Upper lobe of right lung (tissue), 1 donor: Measurements from ENCODE around the gene ZNF385D. TPM values are rescaled to one million over a fixed set of nuclear protein-coding genes. Genes with fewer than 3 reads are reported as not detected.

Experiments used
- ATAC-seq: fragments of 200-7000 bp; cut with Tn5 transposase; one replicate; pipeline ENCODE4 v1.9.1; 2020; ENCODE audit warnings: mild to moderate bottlenecking, moderate library complexity
- DNase-seq: peaks from one replicate; pipeline ENCODE4 v3.0.0-alpha.2; 2020
- H3K27ac ChIP-seq: fragments of 200-600 bp; one replicate; pipeline ENCODE4 v1.8.0; 2022
- H3K27me3 ChIP-seq: fragments of 200-600 bp; one replicate; pipeline ENCODE4 v1.8.0; 2022; ENCODE audit warnings: mild to moderate bottlenecking
- H3K36me3 ChIP-seq: fragments of 200-600 bp; one replicate; pipeline ENCODE4 v1.8.0; 2022
- H3K4me1 ChIP-seq: fragments of 200-600 bp; one replicate; pipeline ENCODE4 v1.8.0; 2022
- H3K4me3 ChIP-seq: fragments of 200-600 bp; one replicate; pipeline ENCODE4 v1.8.0; 2022; ENCODE audit warnings: mild to moderate bottlenecking
- H3K9me3 ChIP-seq: fragments of 200-600 bp; one replicate; pipeline ENCODE4 v1.8.0; 2022
- intact Hi-C: fragments of 100-400 bp; cut with DNase I; formaldehyde crosslinking; loops from one replicate; pipeline ENCODE4 v1.11.0; 2022
- total RNA-seq: library from RNA; stranded (reverse); fragmentation: NEBNext Ultra II Directional; extraction: Animal tissue kit (Norgen Biotek cat#: 25700); gene quantifications from one replicate; pipeline ENCODE4 v1.2.1, GENCODE V29; 2021
- TF ChIP-seq, protein P1 (sequence below): fragments of 200-600 bp; IDR thresholded peaks from one replicate; pipeline ENCODE4 v1.8.0; 2022; ENCODE audit warnings: antibody characterized with exemption
- donor health status: DM: no; HTN: yes; CAD: no; lungs with severe emphysema.

Gene ZNF385D
- total RNA-seq, 1 donor from 2014 or later: 9.4 TPM

DNA sequence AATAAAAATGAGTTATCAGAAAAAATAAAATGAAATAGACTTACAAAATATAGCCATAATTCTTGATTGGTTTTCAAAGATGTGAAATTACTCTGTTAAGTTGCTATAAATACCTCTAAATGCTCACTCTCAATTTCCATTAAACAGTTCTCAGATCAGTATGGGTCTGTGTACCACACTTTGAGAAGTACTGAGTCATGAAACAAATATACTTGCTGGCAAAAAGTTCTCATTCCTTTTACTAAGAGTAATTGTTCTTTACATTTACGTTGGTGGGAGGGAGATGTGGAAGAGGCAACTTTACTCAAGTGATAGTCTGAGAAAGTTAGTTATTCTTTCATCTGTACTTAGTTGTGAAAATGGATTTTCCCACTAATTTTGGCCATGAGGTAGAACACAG, 96.3 kb downstream of the ZNF385D start:
- TF ChIP-seq, protein P1, sequence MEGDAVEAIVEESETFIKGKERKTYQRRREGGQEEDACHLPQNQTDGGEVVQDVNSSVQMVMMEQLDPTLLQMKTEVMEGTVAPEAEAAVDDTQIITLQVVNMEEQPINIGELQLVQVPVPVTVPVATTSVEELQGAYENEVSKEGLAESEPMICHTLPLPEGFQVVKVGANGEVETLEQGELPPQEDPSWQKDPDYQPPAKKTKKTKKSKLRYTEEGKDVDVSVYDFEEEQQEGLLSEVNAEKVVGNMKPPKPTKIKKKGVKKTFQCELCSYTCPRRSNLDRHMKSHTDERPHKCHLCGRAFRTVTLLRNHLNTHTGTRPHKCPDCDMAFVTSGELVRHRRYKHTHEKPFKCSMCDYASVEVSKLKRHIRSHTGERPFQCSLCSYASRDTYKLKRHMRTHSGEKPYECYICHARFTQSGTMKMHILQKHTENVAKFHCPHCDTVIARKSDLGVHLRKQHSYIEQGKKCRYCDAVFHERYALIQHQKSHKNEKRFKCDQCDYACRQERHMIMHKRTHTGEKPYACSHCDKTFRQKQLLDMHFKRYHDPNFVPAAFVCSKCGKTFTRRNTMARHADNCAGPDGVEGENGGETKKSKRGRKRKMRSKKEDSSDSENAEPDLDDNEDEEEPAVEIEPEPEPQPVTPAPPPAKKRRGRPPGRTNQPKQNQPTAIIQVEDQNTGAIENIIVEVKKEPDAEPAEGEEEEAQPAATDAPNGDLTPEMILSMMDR: no peak
- Histone ChIP-seq H3K9me3 (no peaks in the 10 kb centered on the region), H3K27ac (no peak overlapping the region), H3K36me3 (no peaks in the 10 kb centered on the region), H3K4me1 (no peaks in the 10 kb centered on the region), H3K27me3 (no peaks in the 10 kb centered on the region), H3K4me3 (no peak overlapping the region)
- intact Hi-C loops: no loop called here
- DNase-seq (no peak), ATAC-seq (no peak)

DNA sequence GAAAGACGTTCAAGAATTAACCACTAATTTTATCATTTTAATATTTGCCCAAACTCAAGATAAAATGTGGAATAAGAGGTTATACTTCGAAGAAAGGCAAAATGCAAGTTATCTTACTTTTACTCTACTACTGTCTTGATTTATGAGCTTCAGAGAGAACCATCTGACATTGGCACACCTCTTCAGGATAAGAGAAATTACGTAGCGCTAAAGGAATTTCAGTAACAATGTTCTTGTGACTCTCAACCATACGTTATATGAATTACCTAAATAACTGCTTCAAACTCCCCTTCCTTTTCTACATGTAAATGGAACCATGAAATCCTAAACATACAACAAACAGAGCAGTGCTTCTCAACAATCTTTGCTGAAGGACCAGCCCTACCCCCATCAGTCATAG, 96.8 kb downstream of the ZNF385D start:
- TF ChIP-seq, protein P1: no peak
- Histone ChIP-seq H3K4me3 (no peak overlapping the region), H3K27me3 (no peaks in the 10 kb centered on the region), H3K27ac (no peak overlapping the region), H3K9me3 (no peaks in the 10 kb centered on the region), H3K36me3 (no peaks in the 10 kb centered on the region), H3K4me1 (no peaks in the 10 kb centered on the region)
- ATAC-seq (no peak), DNase-seq (no peak)
- intact Hi-C loops: no loop called here

DNA sequence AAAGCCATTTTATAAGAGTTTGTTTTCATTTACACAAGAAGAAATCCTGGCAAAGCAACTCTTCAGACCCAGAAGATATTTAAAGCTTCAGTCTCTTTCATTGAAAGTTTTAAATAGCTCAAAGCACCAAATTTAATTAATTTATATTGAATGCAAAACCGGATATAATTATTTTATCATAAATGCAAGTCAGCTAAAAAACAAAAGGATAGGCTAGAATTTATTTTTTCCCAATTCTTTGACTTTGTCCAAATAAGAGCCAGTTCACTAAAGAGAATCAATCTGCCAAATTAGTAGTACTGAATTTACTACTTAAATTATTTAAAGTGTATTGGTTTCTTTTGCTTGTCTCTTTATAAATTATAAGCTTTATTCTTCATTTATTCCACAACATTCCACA, 101.5 kb downstream of the ZNF385D start:
- no peaks in the 10 kb centered on the region for H3K4me1 ChIP-seq
- no peaks in the 10 kb centered on the region for H3K27me3 ChIP-seq
- no peak overlapping the region for H3K27ac ChIP-seq
- ATAC-seq: no peak
- H3K36me3 ChIP-seq: no peaks in the 10 kb centered on the region
- intact Hi-C loops: no loop called here
- H3K4me3 ChIP-seq: no peak overlapping the region
- no peaks in the 10 kb centered on the region for H3K9me3 ChIP-seq
- TF ChIP-seq, protein P1: no peak
- DNase-seq: no peak

DNA sequence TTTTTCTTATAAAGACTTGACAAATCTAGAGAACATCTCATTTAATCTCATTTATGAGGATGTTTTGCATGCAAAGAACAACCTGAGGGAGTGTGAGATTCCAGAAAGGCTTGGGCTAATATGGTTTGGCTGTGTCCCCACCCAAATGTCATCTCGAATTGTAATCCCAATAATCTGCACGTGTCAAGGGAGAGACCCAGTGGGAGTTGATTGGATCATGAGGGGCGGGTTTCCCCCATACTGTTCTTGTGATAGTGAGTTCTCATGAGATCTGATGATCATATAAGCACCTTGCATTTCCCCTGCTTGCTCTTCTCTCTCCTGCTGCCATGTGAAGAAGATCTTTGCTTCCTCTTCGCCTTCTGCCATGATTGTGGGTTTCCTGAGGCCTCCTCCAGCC, 103.0 kb downstream of the ZNF385D start:
- H3K36me3 ChIP-seq: no peaks in the 10 kb centered on the region
- TF ChIP-seq, protein P1: no peak
- no peaks in the 10 kb centered on the region for H3K4me1 ChIP-seq
- H3K27ac ChIP-seq: no peak overlapping the region
- intact Hi-C loops: no loop called here
- H3K27me3 ChIP-seq: no peaks in the 10 kb centered on the region
- H3K4me3 ChIP-seq: no peak overlapping the region
- ATAC-seq (no peak), DNase-seq (no peak)
- no peaks in the 10 kb centered on the region for H3K9me3 ChIP-seq

DNA sequence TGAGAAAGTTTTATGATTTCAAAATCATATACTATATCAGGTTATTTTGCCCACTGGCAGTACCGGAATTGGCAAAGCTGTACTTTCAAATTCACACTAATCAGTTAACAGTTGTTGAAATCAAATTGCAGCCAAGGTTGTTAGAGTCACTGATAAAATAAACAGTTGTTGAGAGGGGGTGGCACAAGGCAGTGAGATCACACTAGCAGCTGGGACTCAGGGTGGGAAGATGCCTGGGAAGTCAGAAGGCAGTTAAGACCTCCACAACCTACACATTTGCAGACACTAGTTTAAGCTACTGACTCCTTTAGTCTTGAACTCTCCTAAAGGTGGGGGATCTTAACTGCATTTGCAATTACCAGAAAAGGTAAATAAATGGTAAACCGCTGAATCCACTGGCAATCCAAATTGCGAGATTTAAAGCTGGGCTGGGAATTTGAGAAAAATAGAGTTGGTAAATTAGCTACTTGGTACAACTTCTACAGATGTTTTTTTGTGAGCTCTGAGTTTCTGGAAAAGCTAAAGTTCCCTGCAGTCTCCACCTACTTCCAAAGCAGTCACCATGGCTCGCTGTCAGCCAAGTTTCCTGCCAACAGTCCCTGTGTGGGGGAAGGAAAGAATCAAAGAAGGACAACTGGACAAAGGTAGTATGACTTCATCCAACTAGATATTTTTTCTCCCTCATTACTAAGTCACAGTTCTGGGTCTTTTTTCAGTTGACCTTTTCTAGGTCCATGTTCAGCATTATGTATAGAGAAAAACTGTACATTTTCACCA, 105.7 kb downstream of the ZNF385D start:
- Histone ChIP-seq H3K9me3 (no peaks in the 10 kb centered on the region), H3K27ac (no peak overlapping the region), H3K36me3 (no peaks in the 10 kb centered on the region), H3K4me1 (no peaks in the 10 kb centered on the region), H3K4me3 (no peak overlapping the region), H3K27me3 (no peaks in the 10 kb centered on the region)
- TF ChIP-seq, protein P1: no peak
- intact Hi-C loops: no loop called here
- DNase-seq (no peak), ATAC-seq (no peak)
